MCF 10A (cell line): ENCODE measurements around the gene TJP2. TPM values are rescaled to one million over a fixed set of nuclear protein-coding genes. Genes with fewer than 3 reads are reported as not detected.

Source experiments
- BruUV-seq: library from RNA; stranded (reverse); fragments of 400-500 nt; replicated peaks from 2 replicates; lab custom pipeline; 2021; lab: Mats Ljungman, UMichigan
- CTCF ChIA-PET: fragments of 300-600 bp; sonication (Branson Sonifier 250); formaldehyde crosslinking; extraction: SDS; loops from one replicate; lab custom pipeline; 2021; ENCODE audit warnings: antibody characterized with exemption, inconsistent platforms; lab: Yijun Ruan, JAX
- POLR2A ChIA-PET: fragments of 300-600, 350-650 bp; sonication (Branson Sonifier 250); formaldehyde crosslinking; extraction: SDS; loops from one replicate; lab custom pipeline; 2020; ENCODE audit warnings: antibody characterized with exemption, inconsistent platforms; lab: Yijun Ruan, JAX
- DNase-seq: peaks from one replicate; pipeline ENCODE4 v3.0.0-alpha.2; 2018; ENCODE audit not compliant: unreplicated experiment
- H3K27ac Mint-ChIP-seq: one replicate; pipeline ENCODE4 v1.8.0; 2022; ENCODE audit warnings: mild to moderate bottlenecking, low read depth, mixed read lengths; ENCODE audit not compliant: unreplicated experiment
- H3K27me3 Mint-ChIP-seq: one replicate; pipeline ENCODE4 v1.8.0; 2022; ENCODE audit warnings: mixed read lengths; ENCODE audit not compliant: insufficient read depth, unreplicated experiment
- H3K36me3 Mint-ChIP-seq: one replicate; pipeline ENCODE4 v1.8.0; 2022; ENCODE audit warnings: mild to moderate bottlenecking, moderate library complexity, mixed read lengths; ENCODE audit not compliant: insufficient read depth, unreplicated experiment
- H3K4me1 Mint-ChIP-seq: one replicate; pipeline ENCODE4 v1.8.0; 2022; ENCODE audit warnings: mixed read lengths; ENCODE audit not compliant: insufficient read depth, unreplicated experiment
- H3K4me3 Mint-ChIP-seq: one replicate; pipeline ENCODE4 v1.8.0; 2022; ENCODE audit warnings: mild to moderate bottlenecking, moderate library complexity, mixed read lengths; ENCODE audit not compliant: unreplicated experiment
- H3K9me3 Mint-ChIP-seq: one replicate; pipeline ENCODE4 v1.8.0; 2022; ENCODE audit warnings: mixed read lengths; ENCODE audit not compliant: unreplicated experiment
- intact Hi-C: fragments of 100-400 bp; cut with micrococcal nuclease; formaldehyde crosslinking; loops from 2 replicates; pipeline ENCODE4 v1.14.1; 2022
- total RNA-seq: library from RNA; stranded (reverse); gene quantifications from 2 replicates; pipeline ENCODE4 v1.2.3, GENCODE V29; 2022
- TF ChIP-seq, protein P1 (sequence below): fragments of 200-600 bp; IDR thresholded peaks from one replicate; pipeline ENCODE4 v1.8.0; 2022; ENCODE audit warnings: antibody characterized with exemption, mild to moderate bottlenecking; ENCODE audit not compliant: unreplicated experiment

TJP2 gene
- total RNA-seq, 1 experiment from 2014 or later, result 52.2 TPM

DNA sequence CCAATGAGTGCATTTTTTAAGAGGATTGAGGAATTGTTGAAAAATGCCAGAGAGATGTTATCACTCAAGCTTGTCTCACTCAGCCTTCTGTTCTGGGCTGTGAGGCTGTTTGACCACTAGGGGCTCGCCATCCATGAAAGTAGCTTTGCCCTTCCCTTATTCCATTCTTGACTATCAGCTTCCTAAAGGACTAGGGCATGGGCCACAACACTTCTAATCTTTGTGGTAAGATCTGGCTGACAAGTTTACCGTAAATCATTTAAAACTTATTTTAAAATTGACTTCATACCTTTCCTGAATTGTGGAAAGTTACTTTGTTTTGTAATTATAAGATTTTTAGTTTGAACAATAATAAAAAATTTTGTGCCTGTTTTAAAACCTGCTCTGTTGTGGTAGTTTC is 49.5 kb downstream of the TJP2 start:
- CTCF ChIA-PET, result interaction anchor here (0.5 to 3.0 kb wide), 22 partner anchors 9 to 698 kb away, joined by 3 to 27 read pairs (median 4); no protein-coding TSS in a partner anchor

GRCh38 chr9:69229367-69229766 is 55.3 kb downstream of the TJP2 start:
- TF ChIP-seq, protein P1, sequence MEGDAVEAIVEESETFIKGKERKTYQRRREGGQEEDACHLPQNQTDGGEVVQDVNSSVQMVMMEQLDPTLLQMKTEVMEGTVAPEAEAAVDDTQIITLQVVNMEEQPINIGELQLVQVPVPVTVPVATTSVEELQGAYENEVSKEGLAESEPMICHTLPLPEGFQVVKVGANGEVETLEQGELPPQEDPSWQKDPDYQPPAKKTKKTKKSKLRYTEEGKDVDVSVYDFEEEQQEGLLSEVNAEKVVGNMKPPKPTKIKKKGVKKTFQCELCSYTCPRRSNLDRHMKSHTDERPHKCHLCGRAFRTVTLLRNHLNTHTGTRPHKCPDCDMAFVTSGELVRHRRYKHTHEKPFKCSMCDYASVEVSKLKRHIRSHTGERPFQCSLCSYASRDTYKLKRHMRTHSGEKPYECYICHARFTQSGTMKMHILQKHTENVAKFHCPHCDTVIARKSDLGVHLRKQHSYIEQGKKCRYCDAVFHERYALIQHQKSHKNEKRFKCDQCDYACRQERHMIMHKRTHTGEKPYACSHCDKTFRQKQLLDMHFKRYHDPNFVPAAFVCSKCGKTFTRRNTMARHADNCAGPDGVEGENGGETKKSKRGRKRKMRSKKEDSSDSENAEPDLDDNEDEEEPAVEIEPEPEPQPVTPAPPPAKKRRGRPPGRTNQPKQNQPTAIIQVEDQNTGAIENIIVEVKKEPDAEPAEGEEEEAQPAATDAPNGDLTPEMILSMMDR, result no peak
- Mint-ChIP-seq H3K4me1 (no peaks in the 10 kb centered on the region), H3K27ac (no peak overlapping the region), H3K9me3 (no peaks in the 10 kb centered on the region), H3K27me3 (no peaks in the 10 kb centered on the region), H3K4me3 (no peak overlapping the region), H3K36me3 (peaks cover 85% of the 10 kb centered on the region)
- intact Hi-C loops, result no loop called here
- DNase-seq, result no peak
- BruUV-seq, result no TSS peak
- ChIA-PET POLR2A (interaction anchor here (0.8 to 1.2 kb wide), 2 partner anchors 24 to 714 kb away, joined by 3 read pairs; no protein-coding TSS in a partner anchor), CTCF (interaction anchor here (0.6 kb wide), 1 partner anchor 674 kb away, joined by 3 read pairs; no protein-coding TSS in a partner anchor)

More for the DNA sequence above, 49.5 kb downstream of the TJP2 start:
- POLR2A ChIA-PET, result interaction anchor here (0.6 kb wide), 2 partner anchors 10 to 105 kb away, joined by 3 to 4 read pairs; no protein-coding TSS in a partner anchor
- intact Hi-C loops, result no loop called here
- peak; percentile 60 for DNase-seq
- Mint-ChIP-seq H3K36me3 (peaks cover 93% of the 10 kb centered on the region), H3K9me3 (no peaks in the 10 kb centered on the region), H3K4me3 (no peak overlapping the region), H3K27ac (no peak overlapping the region), H3K27me3 (no peaks in the 10 kb centered on the region), H3K4me1 (no peaks in the 10 kb centered on the region)
- TF ChIP-seq, protein P1, result peak; percentile 58
- BruUV-seq, result no TSS peak

GRCh38 chr9:69232135-69232534 is 58.1 kb downstream of the TJP2 start:
- ChIA-PET CTCF (interaction anchor here (1.6 kb wide), 1 partner anchor 212 kb away, joined by 4 read pairs; no protein-coding TSS in a partner anchor), POLR2A (interaction anchor here (1.0 kb wide), 1 partner anchor 11 kb away, joined by 4 read pairs; no protein-coding TSS in a partner anchor)
- TF ChIP-seq, protein P1, result no peak
- no peak overlapping the region for H3K4me3 Mint-ChIP-seq
- DNase-seq, result no peak
- BruUV-seq, result no TSS peak
- H3K27me3 Mint-ChIP-seq, result no peaks in the 10 kb centered on the region
- no peaks in the 10 kb centered on the region for H3K9me3 Mint-ChIP-seq
- H3K36me3 Mint-ChIP-seq, result peaks cover 82% of the 10 kb centered on the region
- intact Hi-C loops, result no loop called here
- H3K27ac Mint-ChIP-seq, result peak overlapping the region; percentile 31
- H3K4me1 Mint-ChIP-seq, result no peaks in the 10 kb centered on the region

GRCh38 chr9:69234683-69235082 is 60.6 kb downstream of the TJP2 start:
- H3K9me3 Mint-ChIP-seq, result no peaks in the 10 kb centered on the region

More at GRCh38 chr9:69234683-69235082, 60.6 kb downstream of the TJP2 start:
- Mint-ChIP-seq H3K4me3 (no peak overlapping the region), H3K27ac (no peak overlapping the region), H3K27me3 (no peaks in the 10 kb centered on the region), H3K4me1 (no peaks in the 10 kb centered on the region), H3K36me3 (peaks cover 81% of the 10 kb centered on the region)
- DNase-seq, result no peak
- intact Hi-C loops, result no loop called here
- BruUV-seq, result no TSS peak
- POLR2A ChIA-PET, result no interaction called here
- CTCF ChIA-PET, result interaction anchor here (1.6 kb wide), 1 partner anchor 11 kb away, joined by 4 read pairs; no protein-coding TSS in a partner anchor
- TF ChIP-seq, protein P1, result no peak
